ENCODE data around the gene KRT26.
"Not testable (repeated sequence)": the region's sequence is repeated elsewhere in the genome, so short reads cannot be mapped to it uniquely, and the experiment has no call there.

The KRT26 gene, protein sequence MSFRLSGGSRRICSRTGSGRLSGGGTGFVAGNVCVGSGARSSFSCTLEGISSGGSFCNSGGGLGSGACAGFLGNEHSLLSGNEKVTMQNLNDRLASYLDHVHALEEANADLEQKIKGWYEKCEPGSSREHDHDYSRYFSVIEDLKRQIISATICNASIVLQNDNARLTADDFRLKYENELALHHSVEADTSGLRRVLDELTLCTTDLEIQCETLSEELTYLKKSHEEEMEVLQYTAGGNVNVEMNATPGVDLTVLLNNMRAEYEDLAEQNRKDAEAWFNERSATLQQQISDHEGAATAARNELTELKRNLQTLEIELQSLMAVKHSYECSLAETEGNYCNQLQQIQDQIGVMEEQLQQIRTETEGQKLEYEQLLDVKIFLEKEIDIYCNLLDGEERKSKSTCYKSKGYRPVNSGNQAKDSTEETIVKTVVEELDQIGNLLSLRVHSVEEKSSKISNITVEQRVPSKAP

DNA sequence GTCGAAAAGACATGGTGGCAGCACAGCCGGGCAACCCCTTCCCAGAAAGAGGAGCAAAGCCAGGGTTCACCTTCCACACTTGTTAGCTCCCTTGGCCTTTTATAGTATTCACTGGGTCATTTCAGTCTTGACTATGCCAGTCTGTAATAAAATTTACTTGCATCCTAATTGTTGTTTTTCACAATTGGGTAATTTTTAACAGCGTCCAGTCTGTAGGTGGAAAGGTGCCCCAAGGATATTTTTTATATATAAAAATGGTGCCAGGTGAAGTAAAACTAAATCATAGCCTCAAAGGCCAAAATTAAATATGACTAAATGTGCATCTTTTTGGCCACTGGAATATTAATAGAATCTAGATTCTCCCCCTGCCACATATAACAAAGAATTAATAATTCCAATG lies at the start of gene KRT26:
Gene KRT26 (minus strand): TSS at position 101 of the 400 bp plus-strand sequence. CDS start 88 bp downstream, at position 13.
- no peak within 1 kb of the TSS for H3K9ac ChIP-seq (ENCODE audit: low read depth, low read length)
- H3K9me3 ChIP-seq (ENCODE audit: control insufficient read depth, insufficient read depth, low read length) = no peaks in the 10 kb centered on the region
- H3K4me1 ChIP-seq (ENCODE audit: insufficient read depth, low read length) = no peaks in the 10 kb centered on the region
- H3K36me3 ChIP-seq (ENCODE audit: insufficient read depth, low read length) = no peaks in the 10 kb centered on the region

DNA sequence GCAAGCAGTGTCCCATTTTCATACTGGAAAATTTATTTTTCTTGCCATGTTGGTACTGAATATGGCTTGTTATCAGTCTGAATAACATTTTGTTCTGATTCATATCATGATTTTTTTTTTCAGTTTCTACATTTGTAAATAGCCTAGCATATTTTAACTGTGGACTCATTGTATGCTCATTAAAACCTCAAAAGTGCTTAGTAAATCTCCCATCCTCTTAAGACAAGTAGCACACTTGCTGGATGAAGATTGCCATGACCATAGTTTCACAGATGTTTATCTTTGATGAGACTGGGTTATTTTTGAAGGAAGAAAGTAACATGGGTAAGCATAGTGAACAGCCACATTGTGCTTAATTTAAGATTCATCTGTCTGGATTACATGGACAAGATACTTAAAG lies 49.5 kb upstream of the KRT26 start:
- H3K36me3 ChIP-seq (ENCODE audit: insufficient read depth, low read length) = no peaks in the 10 kb centered on the region
- no peak overlapping the region for H3K9ac ChIP-seq (ENCODE audit: low read depth, low read length)
- no peaks in the 10 kb centered on the region for H3K9me3 ChIP-seq (ENCODE audit: control insufficient read depth, insufficient read depth, low read length)
- H3K4me1 ChIP-seq (ENCODE audit: insufficient read depth, low read length) = no peaks in the 10 kb centered on the region

DNA sequence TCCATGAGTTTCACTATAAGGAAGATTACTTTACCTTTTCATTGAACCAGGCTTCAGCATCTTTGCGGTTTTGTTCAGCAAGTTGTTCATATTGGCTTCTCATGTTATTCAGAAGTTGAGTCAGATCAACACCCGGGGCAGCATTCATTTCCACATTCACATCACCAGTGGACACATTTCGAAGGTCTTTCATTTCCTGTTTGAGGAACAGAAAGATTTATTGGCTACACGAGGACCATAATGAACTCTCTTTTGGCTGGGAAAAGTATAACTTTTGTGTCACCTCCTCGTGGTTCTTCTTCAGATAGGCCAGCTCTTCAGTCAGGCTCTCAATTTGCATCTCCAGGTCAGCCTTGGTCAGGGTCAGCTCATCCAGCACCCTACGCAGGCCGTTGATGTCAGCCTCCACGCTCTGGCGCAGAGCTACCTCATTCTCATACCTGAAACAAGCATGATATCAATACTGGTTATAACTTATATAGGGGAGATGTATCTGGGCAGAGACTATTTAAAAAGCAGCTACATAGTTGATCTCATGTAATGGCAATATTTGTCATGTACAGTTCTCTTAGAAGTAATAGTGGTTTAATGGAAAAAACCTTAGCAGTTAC lies 48.3 kb upstream of the KRT26 start:
- no peaks in the 10 kb centered on the region for H3K9me3 ChIP-seq (ENCODE audit: control insufficient read depth, insufficient read depth, low read length)
- H3K9ac ChIP-seq (ENCODE audit: low read depth, low read length) = no peak overlapping the region
- no peaks in the 10 kb centered on the region for H3K36me3 ChIP-seq (ENCODE audit: insufficient read depth, low read length)
- H3K4me1 ChIP-seq (ENCODE audit: insufficient read depth, low read length) = no peaks in the 10 kb centered on the region

DNA sequence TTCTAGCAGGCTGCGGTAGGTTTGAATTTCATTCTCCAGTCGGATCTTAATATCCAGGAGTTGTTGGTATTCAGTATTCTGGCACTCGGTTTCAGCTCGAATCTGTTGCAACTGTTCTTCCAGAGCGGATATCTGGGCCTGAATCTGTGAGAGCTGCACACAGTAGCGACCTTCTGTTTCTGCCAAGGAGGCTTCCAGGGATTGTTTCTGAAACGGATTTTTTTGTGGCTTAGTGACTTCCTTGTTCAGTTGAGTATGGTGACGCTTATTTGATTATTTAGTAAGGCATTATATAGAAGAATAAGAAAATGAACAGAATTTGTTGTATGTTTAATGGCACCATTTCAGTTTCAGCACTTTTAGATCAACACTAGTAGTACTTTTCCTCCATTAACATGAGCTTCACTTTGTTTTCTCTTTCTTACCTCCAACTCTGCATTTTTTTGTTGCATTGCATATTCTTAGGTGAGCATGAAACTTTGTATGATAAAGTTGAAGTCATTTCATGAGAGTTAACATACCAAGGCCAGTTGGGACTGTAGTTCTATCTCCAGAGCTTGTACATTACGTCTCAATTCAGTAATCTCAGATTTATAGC lies 47.6 kb upstream of the KRT26 start:
- H3K4me1 ChIP-seq (ENCODE audit: insufficient read depth, low read length) = no peaks in the 10 kb centered on the region

DNA sequence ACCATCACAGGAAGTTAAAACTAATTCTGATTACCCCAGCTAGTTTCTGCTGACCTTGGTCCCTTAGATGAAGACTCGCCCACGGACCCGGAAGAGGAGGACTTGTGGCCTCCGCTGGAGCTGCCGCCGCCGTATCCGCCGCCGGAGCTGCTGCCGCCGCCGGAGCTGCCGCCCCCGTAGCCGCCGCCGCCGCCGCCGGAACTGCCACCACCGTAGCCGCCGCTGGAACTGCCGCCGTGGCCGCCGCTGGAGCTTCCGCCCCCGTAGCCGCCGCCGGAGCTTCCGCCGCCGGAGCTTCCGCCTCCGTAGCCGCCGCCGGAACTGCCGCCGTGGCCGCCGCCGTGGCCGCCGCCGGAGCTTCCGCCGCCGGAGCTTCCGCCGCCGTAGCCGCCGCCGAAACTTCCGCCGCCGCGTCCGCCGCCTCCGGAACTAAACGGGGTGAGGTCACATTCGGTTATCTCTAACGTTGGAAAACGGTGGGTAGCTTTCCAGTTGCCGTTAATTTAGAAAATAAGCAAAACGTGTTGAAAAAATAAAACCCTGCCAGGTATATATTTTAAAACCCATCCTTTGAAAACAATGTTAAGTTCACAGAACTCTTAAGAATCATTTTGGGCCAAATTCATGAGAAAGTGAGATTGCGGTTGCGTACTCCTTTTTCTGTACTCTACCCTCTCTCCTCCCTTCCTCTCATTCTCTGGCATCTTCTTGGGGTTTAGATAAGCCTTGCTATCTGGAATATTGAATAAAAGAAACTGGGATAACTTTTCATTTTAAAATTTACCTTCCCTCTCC lies 46.9 kb upstream of the KRT26 start:
- Histone ChIP-seq H3K4me1 (ENCODE audit: insufficient read depth, low read length) (no peaks in the 10 kb centered on the region), H3K9me3 (ENCODE audit: control insufficient read depth, insufficient read depth, low read length) (no peaks in the 10 kb centered on the region), H3K36me3 (ENCODE audit: insufficient read depth, low read length) (no peaks in the 10 kb centered on the region), H3K9ac (ENCODE audit: low read depth, low read length) (peak overlapping the region; percentile 94)

More for the DNA sequence above, 47.6 kb upstream of the KRT26 start:
- Histone ChIP-seq H3K36me3 (ENCODE audit: insufficient read depth, low read length) (no peaks in the 10 kb centered on the region), H3K9ac (ENCODE audit: low read depth, low read length) (peak overlapping the region; percentile 94), H3K9me3 (ENCODE audit: control insufficient read depth, insufficient read depth, low read length) (no peaks in the 10 kb centered on the region)

DNA sequence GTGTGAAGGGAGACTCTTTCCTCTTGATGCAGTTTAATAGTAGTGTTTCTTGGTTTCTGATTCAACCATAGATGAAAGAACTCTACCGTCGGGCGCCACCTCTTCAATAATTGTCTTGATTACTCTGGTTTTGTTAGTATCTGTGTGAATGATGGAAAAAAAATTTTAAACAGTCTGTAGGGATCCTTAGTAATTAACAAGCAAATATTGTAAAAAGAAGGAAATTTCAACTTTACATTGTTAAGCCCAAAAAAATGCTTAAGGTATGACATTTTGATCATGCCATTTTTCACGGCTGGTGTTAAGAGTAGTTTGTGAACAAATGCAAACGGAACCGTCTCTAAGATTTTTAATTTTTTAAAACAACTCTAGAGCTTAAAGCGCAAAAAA lies 46.3 kb upstream of the KRT26 start:
- Histone ChIP-seq H3K9me3 (ENCODE audit: control insufficient read depth, insufficient read depth, low read length) (no peaks in the 10 kb centered on the region), H3K4me1 (ENCODE audit: insufficient read depth, low read length) (no peaks in the 10 kb centered on the region), H3K9ac (ENCODE audit: low read depth, low read length) (peak overlapping the region; percentile 94), H3K36me3 (ENCODE audit: insufficient read depth, low read length) (no peaks in the 10 kb centered on the region)

DNA sequence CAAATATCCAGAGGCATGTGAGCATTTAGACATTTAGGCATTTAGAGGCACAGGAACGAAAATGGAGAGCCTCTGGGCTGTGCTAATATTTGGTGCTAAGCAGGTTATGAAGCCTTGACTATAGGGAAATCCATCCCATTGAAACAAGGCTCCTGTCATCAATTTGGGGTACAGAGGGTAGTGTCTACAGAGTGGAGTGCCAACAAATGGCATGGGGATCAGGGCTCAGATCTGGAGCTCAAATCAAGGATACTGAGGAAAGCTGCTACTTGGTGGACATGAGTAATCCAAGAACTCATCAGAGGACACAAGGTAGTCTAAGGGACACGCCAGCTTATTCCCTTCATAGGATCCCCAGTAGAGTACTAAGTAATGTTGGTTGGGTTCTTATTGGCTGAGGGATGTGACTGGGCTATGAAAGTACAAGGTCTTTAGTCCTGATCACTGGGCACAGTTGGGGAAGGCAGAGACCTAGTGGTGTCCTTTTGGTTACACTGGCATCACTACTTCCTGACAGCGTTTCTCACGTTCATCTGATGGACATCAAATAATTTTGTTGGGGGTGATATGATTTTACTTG lies 45.2 kb upstream of the KRT26 start:
- no peaks in the 10 kb centered on the region for H3K4me1 ChIP-seq (ENCODE audit: insufficient read depth, low read length)
- no peak overlapping the region for H3K9ac ChIP-seq (ENCODE audit: low read depth, low read length)
- no peaks in the 10 kb centered on the region for H3K9me3 ChIP-seq (ENCODE audit: control insufficient read depth, insufficient read depth, low read length)
- no peaks in the 10 kb centered on the region for H3K36me3 ChIP-seq (ENCODE audit: insufficient read depth, low read length)

DNA sequence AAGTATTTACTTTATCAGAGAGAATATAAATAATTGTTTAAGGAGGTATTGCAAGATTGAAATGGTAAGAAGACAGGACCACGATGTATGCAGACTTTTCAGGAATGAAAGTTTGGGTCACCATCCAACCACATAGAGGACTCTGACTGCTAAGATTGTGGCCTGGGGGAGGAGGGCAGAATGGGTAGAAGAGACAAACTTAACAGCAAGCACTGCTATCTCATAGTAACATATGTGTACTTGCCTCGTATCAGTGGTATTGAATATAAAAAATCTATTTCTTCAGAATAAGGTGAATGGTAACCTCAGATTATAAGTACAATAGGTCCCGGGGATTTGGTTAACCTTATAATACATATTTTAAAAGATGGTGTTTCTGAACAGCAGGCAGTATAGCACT lies 44.6 kb upstream of the KRT26 start:
- H3K9me3 ChIP-seq (ENCODE audit: control insufficient read depth, insufficient read depth, low read length) = no peaks in the 10 kb centered on the region
- H3K36me3 ChIP-seq (ENCODE audit: insufficient read depth, low read length) = no peaks in the 10 kb centered on the region
- H3K9ac ChIP-seq (ENCODE audit: low read depth, low read length) = no peak overlapping the region
- no peaks in the 10 kb centered on the region for H3K4me1 ChIP-seq (ENCODE audit: insufficient read depth, low read length)

DNA sequence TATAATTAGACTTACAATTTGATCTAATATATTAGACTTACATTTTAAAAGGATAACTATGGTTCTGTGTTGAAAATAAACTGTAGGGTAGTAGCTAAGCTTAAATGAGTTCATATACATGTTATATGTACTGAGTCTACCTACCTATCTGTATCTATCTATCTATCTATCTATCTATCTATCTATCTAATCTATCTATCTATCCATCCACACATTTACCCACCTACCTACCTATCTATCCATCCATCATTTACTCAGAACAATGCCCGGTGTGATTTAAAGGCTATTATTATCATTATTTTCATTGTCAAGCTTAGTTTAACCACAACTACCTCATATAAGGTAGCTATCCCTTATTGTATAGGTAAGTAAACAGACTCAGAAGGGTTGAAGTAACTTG lies 43.4 kb upstream of the KRT26 start:
- H3K36me3 ChIP-seq (ENCODE audit: insufficient read depth, low read length) = no peaks in the 10 kb centered on the region
- H3K9ac ChIP-seq (ENCODE audit: low read depth, low read length) = no peak overlapping the region
- H3K4me1 ChIP-seq (ENCODE audit: insufficient read depth, low read length) = no peaks in the 10 kb centered on the region
- H3K9me3 ChIP-seq (ENCODE audit: control insufficient read depth, insufficient read depth, low read length) = no peaks in the 10 kb centered on the region

DNA sequence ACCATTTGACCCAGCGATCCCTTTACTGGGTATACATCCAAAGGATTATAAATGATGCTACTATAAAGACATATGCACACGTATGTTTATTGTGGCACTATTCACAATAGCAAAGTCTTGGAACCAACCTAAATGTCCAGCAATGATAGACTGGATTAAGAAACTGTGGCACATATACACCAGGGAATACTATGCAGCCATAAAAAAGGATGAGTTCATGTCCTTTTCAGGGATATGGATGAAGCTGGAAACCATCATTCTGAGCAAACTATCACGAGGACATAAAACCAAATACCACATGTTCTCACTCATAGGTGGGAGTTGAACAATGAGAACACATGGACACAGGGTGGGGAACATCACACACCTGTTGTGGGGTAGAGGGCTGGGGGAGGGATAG lies 42.7 kb upstream of the KRT26 start:
- not testable (repeated sequence) for H3K9ac ChIP-seq (ENCODE audit: low read depth, low read length); H3K4me1 ChIP-seq (ENCODE audit: insufficient read depth, low read length); H3K9me3 ChIP-seq (ENCODE audit: control insufficient read depth, insufficient read depth, low read length); H3K36me3 ChIP-seq (ENCODE audit: insufficient read depth, low read length)

DNA sequence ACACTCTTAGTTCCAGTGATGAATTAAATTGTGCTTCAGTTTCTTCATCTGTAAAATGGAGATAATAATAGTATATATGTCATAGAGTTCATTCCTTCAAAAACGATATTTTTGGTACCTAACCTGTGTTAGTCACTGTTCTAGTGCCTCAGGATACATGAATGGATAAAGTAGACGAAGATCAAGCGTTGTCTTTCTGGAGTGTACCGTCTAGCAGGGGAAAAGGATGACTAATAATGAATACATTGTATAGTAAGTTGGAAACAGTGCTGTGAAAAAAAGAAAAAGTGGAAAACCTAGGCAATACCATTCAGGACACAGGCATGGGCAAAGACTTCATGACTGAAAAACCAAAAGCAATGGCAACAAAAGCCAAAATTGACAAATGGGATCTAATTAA lies 41.8 kb upstream of the KRT26 start:
- Histone ChIP-seq H3K9me3 (ENCODE audit: control insufficient read depth, insufficient read depth, low read length) (no peaks in the 10 kb centered on the region), H3K36me3 (ENCODE audit: insufficient read depth, low read length) (no peaks in the 10 kb centered on the region), H3K9ac (ENCODE audit: low read depth, low read length) (no peak overlapping the region), H3K4me1 (ENCODE audit: insufficient read depth, low read length) (no peaks in the 10 kb centered on the region)

DNA sequence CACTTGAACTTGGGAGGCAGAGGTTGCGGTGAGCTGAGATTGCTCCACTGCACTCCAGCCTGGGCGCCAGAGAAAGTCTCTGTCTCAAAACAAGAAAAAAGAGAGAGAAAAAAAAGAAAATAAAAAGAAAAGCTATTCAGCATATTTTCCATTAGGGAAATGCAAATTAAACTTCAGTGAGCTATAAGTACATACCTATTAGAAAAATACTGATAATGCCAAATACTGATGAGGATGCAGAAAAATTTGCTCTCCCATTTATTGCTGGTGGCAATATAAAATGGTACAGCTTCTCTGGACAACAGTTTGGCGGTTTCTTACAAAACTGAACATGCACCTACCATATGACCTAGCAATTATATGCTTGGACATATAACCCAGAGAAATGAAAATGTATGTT lies 40.6 kb upstream of the KRT26 start:
- Histone ChIP-seq H3K4me1 (ENCODE audit: insufficient read depth, low read length) (no peaks in the 10 kb centered on the region), H3K9me3 (ENCODE audit: control insufficient read depth, insufficient read depth, low read length) (no peaks in the 10 kb centered on the region), H3K9ac (ENCODE audit: low read depth, low read length) (no peak overlapping the region), H3K36me3 (ENCODE audit: insufficient read depth, low read length) (no peaks in the 10 kb centered on the region)

DNA sequence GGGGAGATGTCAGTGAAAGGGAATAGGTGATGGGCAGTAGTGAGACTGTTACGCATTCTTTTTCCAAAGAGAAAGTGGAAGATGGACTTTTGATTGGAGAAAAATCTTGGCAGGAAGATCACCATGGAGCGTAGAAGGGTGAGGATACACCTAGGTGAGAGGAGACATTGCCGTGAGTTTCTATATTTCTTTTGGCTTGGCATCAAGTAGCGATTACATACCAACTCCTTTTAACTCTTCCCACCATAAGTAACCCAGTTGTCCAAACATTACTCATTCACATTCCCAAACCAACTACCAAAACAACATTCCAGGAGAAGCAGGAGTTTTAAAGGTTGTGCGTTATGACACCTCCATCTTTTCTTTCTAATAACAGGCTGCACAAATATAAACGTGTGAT lies 38.5 kb upstream of the KRT26 start:
- Histone ChIP-seq H3K9ac (ENCODE audit: low read depth, low read length) (no peak overlapping the region), H3K4me1 (ENCODE audit: insufficient read depth, low read length) (no peaks in the 10 kb centered on the region)

More for the DNA sequence above, 38.5 kb upstream of the KRT26 start:
- H3K36me3 ChIP-seq (ENCODE audit: insufficient read depth, low read length) = no peaks in the 10 kb centered on the region
- H3K9me3 ChIP-seq (ENCODE audit: control insufficient read depth, insufficient read depth, low read length) = no peaks in the 10 kb centered on the region

Data from ES-I3 (cell line).